H9 (cell line): ENCODE data around the gene PI16. TPM values are rescaled to one million over a fixed set of nuclear protein-coding genes. Genes with fewer than 3 reads are reported as not detected.

Experiments used
- DNase-seq: peaks from one replicate; pipeline ENCODE4 v3.0.0-alpha.2; 2017
- H2AFZ ChIP-seq: one replicate; pipeline ENCODE4 v1.6.1; 2013; ENCODE audit warnings: mild to moderate bottlenecking, low read length, control low read depth, moderate library complexity
- H2AK5ac ChIP-seq: 2 replicates; pipeline ENCODE4 v1.6.1; 2013; ENCODE audit warnings: low read length, control low read depth, mixed read lengths; ENCODE audit not compliant: insufficient read length
- H2BK120ac ChIP-seq: one replicate; pipeline ENCODE4 v1.6.1; 2013; ENCODE audit warnings: low read depth, mild to moderate bottlenecking, low read length, control low read depth, inconsistent platforms; ENCODE audit not compliant: poor library complexity, severe bottlenecking
- H2BK12ac ChIP-seq: 2 replicates; pipeline ENCODE4 v1.6.1; 2013; ENCODE audit warnings: low read length, control low read depth, mixed read lengths, low read depth; ENCODE audit not compliant: insufficient read length
- H2BK15ac ChIP-seq: 2 replicates; pipeline ENCODE4 v1.6.1; 2013; ENCODE audit warnings: low read depth, low read length, control low read depth
- H2BK20ac ChIP-seq: one replicate; pipeline ENCODE4 v1.6.1; 2013; ENCODE audit warnings: low read depth, mild to moderate bottlenecking, low read length, control low read depth, inconsistent platforms; ENCODE audit not compliant: poor library complexity, severe bottlenecking
- H2BK5ac ChIP-seq: 2 replicates; pipeline ENCODE4 v1.6.1; 2013; ENCODE audit warnings: low read length, control low read depth, mixed read lengths; ENCODE audit not compliant: insufficient read length
- H3K14ac ChIP-seq: 2 replicates; pipeline ENCODE4 v1.6.1; 2013; ENCODE audit warnings: low read length, control low read depth; ENCODE audit not compliant: insufficient read depth
- H3K18ac ChIP-seq: 2 replicates; pipeline ENCODE4 v1.6.1; 2013; ENCODE audit warnings: low read depth, mild to moderate bottlenecking, mixed read lengths, low read length, control low read depth; ENCODE audit not compliant: insufficient read length
- H3K23ac ChIP-seq: 2 replicates; pipeline ENCODE4 v1.6.1; 2013; ENCODE audit warnings: low read length, control low read depth, mixed read lengths, low read depth; ENCODE audit not compliant: insufficient read length
- H3K23me2 ChIP-seq: 2 replicates; pipeline ENCODE4 v1.6.1; 2013; ENCODE audit warnings: low read depth, mild to moderate bottlenecking, mixed read lengths, low read length, control low read depth; ENCODE audit not compliant: insufficient read length, poor library complexity, severe bottlenecking
- H3K27ac ChIP-seq: 2 replicates; pipeline ENCODE4 v1.5.1; 2013; ENCODE audit warnings: low read length, control low read depth, mixed read lengths, low read depth; ENCODE audit not compliant: insufficient read length
- H3K27me3 ChIP-seq: 2 replicates; pipeline ENCODE4 v1.6.1; 2013; ENCODE audit warnings: low read length, control low read depth, inconsistent platforms; ENCODE audit not compliant: insufficient read depth
- H3K4ac ChIP-seq: 2 replicates; pipeline ENCODE4 v1.6.1; 2013; ENCODE audit warnings: low read depth, mild to moderate bottlenecking, control low read depth, inconsistent platforms, low read length, moderate library complexity
- H3K4me1 ChIP-seq: 2 replicates; pipeline ENCODE4 v1.6.1; 2013; ENCODE audit warnings: low read length, control low read depth, inconsistent platforms; ENCODE audit not compliant: insufficient read depth
- H3K4me2 ChIP-seq: 2 replicates; pipeline ENCODE4 v1.6.1; 2013; ENCODE audit warnings: low read length, control low read depth, mixed read lengths; ENCODE audit not compliant: insufficient read length, insufficient read depth
- H3K56ac ChIP-seq: 2 replicates; pipeline ENCODE4 v1.6.1; 2013; ENCODE audit warnings: low read depth, mild to moderate bottlenecking, mixed read lengths, low read length, control low read depth; ENCODE audit not compliant: insufficient read length
- H3K79me1 ChIP-seq: 2 replicates; pipeline ENCODE4 v1.6.1; 2013; ENCODE audit warnings: low read depth, mild to moderate bottlenecking, moderate library complexity, low read length, control low read depth, inconsistent platforms; ENCODE audit not compliant: insufficient read depth, poor library complexity, severe bottlenecking
- H3K79me2 ChIP-seq: 2 replicates; pipeline ENCODE4 v1.6.1; 2013; ENCODE audit warnings: low read length, control low read depth, inconsistent platforms; ENCODE audit not compliant: insufficient read depth
- H3K9ac ChIP-seq: 2 replicates; pipeline ENCODE4 v1.6.1; 2013; ENCODE audit warnings: low read length, control low read depth, mixed read lengths; ENCODE audit not compliant: insufficient read length; ENCODE audit errors: extremely low read depth
- H3K9me3 ChIP-seq: one replicate; pipeline ENCODE4 v1.6.1; 2013; ENCODE audit warnings: low read depth, low read length, inconsistent platforms; ENCODE audit not compliant: control insufficient read depth
- H3T11ph ChIP-seq: one replicate; pipeline ENCODE4 v1.6.1; 2013; ENCODE audit warnings: mild to moderate bottlenecking, low read length, control low read depth, inconsistent platforms
- H4K20me1 ChIP-seq: one replicate; pipeline ENCODE4 v1.6.1; 2013; ENCODE audit not compliant: control insufficient read depth, insufficient read length, insufficient read depth
- H4K5ac ChIP-seq: 2 replicates; pipeline ENCODE4 v1.6.1; 2013; ENCODE audit warnings: low read depth, mild to moderate bottlenecking, mixed read lengths, low read length, control low read depth; ENCODE audit not compliant: insufficient read length
- H4K8ac ChIP-seq: replicated peaks from 2 replicates; pipeline ENCODE4 v1.6.1; 2013; ENCODE audit warnings: low read length, control low read depth, mixed read lengths, low read depth; ENCODE audit not compliant: insufficient read length
- H4K91ac ChIP-seq: 2 replicates; pipeline ENCODE4 v1.6.1; 2013; ENCODE audit warnings: low read depth, mild to moderate bottlenecking, moderate library complexity, mixed read lengths, low read length, control low read depth; ENCODE audit not compliant: insufficient read length
- H3K27ac Mint-ChIP-seq, 3 experiments: 2 replicates in 2 of 3; 3 replicates in 1 of 3; pipeline ENCODE4 v1.8.0; 2020 to 2021; ENCODE audit warnings: mixed read lengths in 3 of 3, mild to moderate bottlenecking in 1 of 3, moderate library complexity in 1 of 3
- H3K27me3 Mint-ChIP-seq: 2 replicates; pipeline ENCODE4 v1.8.0; 2021; ENCODE audit warnings: low read depth, mild to moderate bottlenecking, moderate library complexity, mixed read lengths
- H3K36me3 Mint-ChIP-seq, 3 experiments: 2 replicates in 2 of 3; 3 replicates in 1 of 3; pipeline ENCODE4 v1.8.0; 2020 to 2021; ENCODE audit warnings: low read depth in 3 of 3, mixed read lengths in 3 of 3; ENCODE audit not compliant: insufficient read depth in 1 of 3
- H3K4me1 Mint-ChIP-seq, 2 experiments: 2 replicates each; pipeline ENCODE4 v1.8.0; 2020; ENCODE audit warnings: mixed read lengths in 2 of 2
- H3K4me3 Mint-ChIP-seq, 2 experiments: 2 replicates in 1 of 2; 3 replicates in 1 of 2; pipeline ENCODE4 v1.8.0; 2020 to 2021; ENCODE audit warnings: mild to moderate bottlenecking in 2 of 2, mixed read lengths in 2 of 2, moderate library complexity in 1 of 2
- H3K9me3 Mint-ChIP-seq, 2 experiments: 2 replicates in 1 of 2; 3 replicates in 1 of 2; pipeline ENCODE4 v1.8.0; 2020; ENCODE audit warnings: mild to moderate bottlenecking in 2 of 2, mixed read lengths in 2 of 2, moderate library complexity in 1 of 2
- CTCF ChIP-seq: fragments of 200-600 bp; sonication (generic); conservative IDR thresholded peaks from 3 replicates; pipeline ENCODE4 v1.8.0; 2021; ENCODE audit warnings: antibody characterized with exemption, mild to moderate bottlenecking
- WGBS: extraction: QIAGEN DNeasy Blood & Tissue Kit; methylation state at CpG from one replicate; pipeline ENCODE4 v1.1.7; 2013; ENCODE audit warnings: missing lambda C conversion rate, low lambda C conversion rate, mixed read lengths; ENCODE audit not compliant: insufficient read length; ENCODE audit errors: extremely low coverage; 5-methylcytosine and 5-hydroxymethylcytosine counted together
- total RNA-seq: library from RNA; stranded (reverse); gene quantifications from 2 replicates; pipeline ENCODE4 v1.2.1, GENCODE V29; 2021

The PI16 gene
- total RNA-seq, 1 experiment from 2014 or later, result not detected

- no peak overlapping the region for H3K4ac ChIP-seq
Observed at GRCh38 chr6:36967757-36968156, 13.2 kb downstream of the PI16 start.

More at GRCh38 chr6:36967757-36968156, 13.2 kb downstream of the PI16 start:
- Histone ChIP-seq H3K18ac (no peak overlapping the region), H3K79me1 (no peaks in the 10 kb centered on the region), H3K79me2 (no peaks in the 10 kb centered on the region), H3K27ac (no peak overlapping the region), H2BK120ac (no peak overlapping the region), H3K9me3 (no peaks in the 10 kb centered on the region), H3K9ac (no peak overlapping the region), H2BK20ac (no peak overlapping the region), H3K23me2 (no peaks in the 10 kb centered on the region), H4K8ac (no peak overlapping the region), H4K20me1 (no peaks in the 10 kb centered on the region), H2BK15ac (no peak overlapping the region), H4K91ac (no peak overlapping the region), H4K5ac (no peak overlapping the region), H3K56ac (no peak overlapping the region), H3K4me1 (no peaks in the 10 kb centered on the region), H3T11ph (no peak overlapping the region), H3K27me3 (no peaks in the 10 kb centered on the region), H2AFZ (no peak overlapping the region), H3K14ac (no peak overlapping the region), H3K4me2 (no peak overlapping the region), H2BK5ac (no peak overlapping the region), H3K23ac (no peak overlapping the region), H2AK5ac (no peak overlapping the region), H2BK12ac (no peak overlapping the region)
- peaks cover 28 to 61% (median 51%) of the 10 kb centered on the region in 3 experiments for H3K36me3 Mint-ChIP-seq
- H3K4me1 Mint-ChIP-seq, result peaks cover 9 to 10% of the 10 kb centered on the region in 2 experiments
- no CpG with 5 or more reads among the region's 4 CpGs for WGBS
- H3K27ac Mint-ChIP-seq, result no peak overlapping the region; a peak in 1 of 7 replicates
- no peaks in the 10 kb centered on the region for H3K9me3 Mint-ChIP-seq
- no peak for DNase-seq
- no peak overlapping the region for H3K4me3 Mint-ChIP-seq
- TF ChIP-seq CTCF, result no peak
- no peaks in the 10 kb centered on the region for H3K27me3 Mint-ChIP-seq
